HepG2 (cell line): ENCODE measurements around the gene DERL2. TPM values are rescaled to one million over a fixed set of nuclear protein-coding genes. Genes with fewer than 3 reads are reported as not detected.

Source experiments
- ELF4 ChIP-seq: sonication (generic); formaldehyde crosslinking; IDR thresholded peaks from 2 replicates; pipeline ENCODE4 v1.5.0; 2020; ENCODE audit warnings: missing genetic modification reagents, mild to moderate bottlenecking, moderate library complexity, borderline replicate concordance
- HMGA1 ChIP-seq: sonication (generic); formaldehyde crosslinking; conservative IDR thresholded peaks from 2 replicates; pipeline ENCODE4 v1.4.0; 2020; ENCODE audit warnings: missing genetic modification reagents
- KDM5A ChIP-seq: fragments of 200-600 bp; sonication (generic); IDR thresholded peaks from 2 replicates; pipeline ENCODE4 v1.7.0; 2018; ENCODE audit warnings: antibody characterized with exemption, mild to moderate bottlenecking, low read length, borderline replicate concordance
- NR2C2 ChIP-seq: sonication (generic); formaldehyde crosslinking; IDR thresholded peaks from 2 replicates; pipeline ENCODE4 v1.4.0; 2020; ENCODE audit warnings: missing genetic modification reagents, mild to moderate bottlenecking, moderate library complexity, borderline replicate concordance
- SAFB2 ChIP-seq: sonication (generic); formaldehyde crosslinking; IDR thresholded peaks from 2 replicates; pipeline ENCODE4 v1.5.1; 2020; ENCODE audit warnings: missing genetic modification reagents, low read depth, mild to moderate bottlenecking, borderline replicate concordance
- SAP130 ChIP-seq: IDR thresholded peaks from 2 replicates; pipeline ENCODE4 v1.6.1; 2016; ENCODE audit warnings: low read depth
- TCF7L2 ChIP-seq: IDR thresholded peaks from 2 replicates; pipeline ENCODE4 v1.6.1; 2011; ENCODE audit warnings: mild to moderate bottlenecking, low read depth, low read length, moderate library complexity
- THAP11 ChIP-seq: IDR thresholded peaks from 2 replicates; pipeline ENCODE4 v1.6.1; 2016; ENCODE audit warnings: missing biosample characterization, missing genetic modification reagents
- TOE1 ChIP-seq: sonication (generic); formaldehyde crosslinking; IDR thresholded peaks from 2 replicates; pipeline ENCODE4 v1.4.0; 2020; ENCODE audit warnings: mild to moderate bottlenecking, missing genetic modification reagents
- TRIM24 ChIP-seq: sonication (generic); formaldehyde crosslinking; IDR thresholded peaks from 2 replicates; pipeline ENCODE4 v1.8.0; 2022; ENCODE audit warnings: mild to moderate bottlenecking, missing genetic modification reagents
- ZBTB7B ChIP-seq: sonication (generic); formaldehyde crosslinking; IDR thresholded peaks from 2 replicates; pipeline ENCODE4 v1.4.0; 2020; ENCODE audit warnings: missing genetic modification reagents
- ZMAT3 ChIP-seq: sonication (generic); formaldehyde crosslinking; conservative IDR thresholded peaks from 2 replicates; pipeline ENCODE4 v1.7.0; 2021; ENCODE audit warnings: missing genetic modification reagents
- ZNF3 ChIP-seq: IDR thresholded peaks from 2 replicates; pipeline ENCODE4 v1.7.0; 2017; ENCODE audit warnings: inconsistent platforms
- ZNF615 ChIP-seq: sonication (generic); formaldehyde crosslinking; IDR thresholded peaks from 2 replicates; pipeline ENCODE4 v1.5.0; 2020; ENCODE audit warnings: mild to moderate bottlenecking, missing genetic modification reagents, borderline replicate concordance
- ZNF709 ChIP-seq: sonication (generic); formaldehyde crosslinking; IDR thresholded peaks from 2 replicates; pipeline ENCODE4 v1.5.0; 2020; ENCODE audit warnings: mild to moderate bottlenecking, missing genetic modification reagents
- polyA plus RNA-seq, 8 experiments: library from polyadenylated mRNA; depleted of rRNA in 3 of 8; stranded (reverse) in 7 of 8; unstranded in 1 of 8; fragments of >200 nt; fragmentation: Illumina TruSeq in 4 of 8; extraction: Trizol in 4 of 8; gene quantifications; 2 replicates each; pipeline versions ENCODE4 v1.2.1 to v1.2.3, GENCODE V29; 2011 to 2016; ENCODE audit warnings: low read depth in 4 of 8, missing spikeins in 1 of 8, mixed read lengths in 1 of 8; ENCODE audit not compliant: insufficient read depth in 1 of 8
- total RNA-seq, 5 experiments: library from RNA; depleted of rRNA; stranded (reverse); fragments of >200 nt; fragmentation: Illumina TruSeq; extraction: Trizol; gene quantifications; 2 replicates each; pipeline ENCODE4 v1.2.3, GENCODE V29; 2016; ENCODE audit warnings: low read depth in 1 of 5
- TF ChIP-seq, protein P1 (sequence below): sonication (generic); formaldehyde crosslinking; IDR thresholded peaks from 2 replicates; pipeline ENCODE4 v1.5.0; 2020; ENCODE audit warnings: missing genetic modification reagents
- TF ChIP-seq, protein P2 (sequence below), 2 experiments: sonication (generic) in 1 of 2; formaldehyde crosslinking in 1 of 2; IDR thresholded peaks; 2 replicates each; pipeline versions ENCODE4 v1.4.0 to v1.6.1; 2018 to 2020; ENCODE audit warnings: missing genetic modification reagents in 2 of 2, borderline replicate concordance in 1 of 2, low read depth in 1 of 2, mild to moderate bottlenecking in 1 of 2, missing biosample characterization in 1 of 2
- TF ChIP-seq, protein P3 (sequence below): IDR thresholded peaks from 2 replicates; pipeline ENCODE4 v1.6.1; 2016; ENCODE audit warnings: mild to moderate bottlenecking, missing biosample characterization, missing genetic modification reagents
- TF ChIP-seq, protein P4 (sequence below): sonication (generic); formaldehyde crosslinking; IDR thresholded peaks from 2 replicates; pipeline ENCODE4 v1.4.0; 2020; ENCODE audit warnings: missing genetic modification reagents
- TF ChIP-seq, protein P5 (sequence below): sonication (generic); formaldehyde crosslinking; IDR thresholded peaks from 2 replicates; pipeline ENCODE4 v1.4.0; 2020; ENCODE audit warnings: mild to moderate bottlenecking, missing genetic modification reagents

Gene DERL2
- total and polyA plus RNA-seq, 2 of the 13 experiments (the other 11 are each of a cell fraction or from before 2014, with no cell fraction given), result 59.3 to 65.2 TPM

DNA sequence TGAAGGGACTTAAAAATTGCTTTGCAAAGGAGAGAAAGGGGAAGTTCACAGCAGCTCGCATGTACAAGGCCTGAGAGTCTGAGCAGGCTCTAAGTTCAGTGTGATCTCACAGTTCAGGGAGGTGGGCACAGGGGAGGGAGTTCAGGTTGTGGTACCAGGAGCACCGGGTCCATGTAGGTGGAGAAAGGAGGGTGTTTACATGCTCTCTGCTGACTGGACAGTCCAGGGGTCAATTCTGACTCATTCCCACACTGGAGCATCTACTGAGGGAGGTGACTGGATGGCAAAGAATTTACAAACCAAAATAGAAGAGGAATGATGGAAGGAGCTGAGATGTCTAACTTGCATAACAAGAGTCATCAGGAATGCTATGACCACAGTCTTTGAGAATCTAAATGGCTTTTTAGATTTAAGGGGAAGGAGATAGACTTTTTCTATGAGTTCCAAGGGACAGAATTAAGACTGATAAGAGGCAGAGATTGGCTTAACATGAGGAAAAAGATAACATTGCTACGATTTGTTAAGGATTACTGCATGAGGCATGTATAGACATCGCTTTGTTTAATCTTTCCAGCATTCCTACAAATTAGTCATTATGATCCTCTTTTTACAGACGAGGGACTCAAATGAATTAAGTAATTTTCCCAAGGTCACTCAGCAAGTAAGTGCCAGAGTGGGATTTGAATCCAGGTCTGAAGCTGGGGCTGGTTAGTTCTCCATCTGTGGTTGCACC, 30.2 kb upstream of the DERL2 start (continued):
- TF ChIP-seq, protein P1, sequence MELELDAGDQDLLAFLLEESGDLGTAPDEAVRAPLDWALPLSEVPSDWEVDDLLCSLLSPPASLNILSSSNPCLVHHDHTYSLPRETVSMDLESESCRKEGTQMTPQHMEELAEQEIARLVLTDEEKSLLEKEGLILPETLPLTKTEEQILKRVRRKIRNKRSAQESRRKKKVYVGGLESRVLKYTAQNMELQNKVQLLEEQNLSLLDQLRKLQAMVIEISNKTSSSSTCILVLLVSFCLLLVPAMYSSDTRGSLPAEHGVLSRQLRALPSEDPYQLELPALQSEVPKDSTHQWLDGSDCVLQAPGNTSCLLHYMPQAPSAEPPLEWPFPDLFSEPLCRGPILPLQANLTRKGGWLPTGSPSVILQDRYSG, result no peak
- TF ChIP-seq ZNF3 (CRISPR knock-in tag) (no peak), HMGA1 (no peak), ELF4 (CRISPR knock-in tag) (no peak), SAFB2 (no peak), NR2C2 (peak; percentile 79), ZBTB7B (peak; percentile 75; the same call in 1 of the 2 replicates), THAP11 (CRISPR knock-in tag) (peak; percentile 57; the same call in 1 of the 2 replicates), TCF7L2 (no peak), TRIM24 (no peak), ZNF709 (no peak), ZNF615 (CRISPR knock-in tag) (no peak), ZMAT3 (CRISPR knock-in tag) (no peak), KDM5A (no peak), TOE1 (no peak), SAP130 (CRISPR knock-in tag) (peak; percentile 78)
- TF ChIP-seq, protein P2, sequence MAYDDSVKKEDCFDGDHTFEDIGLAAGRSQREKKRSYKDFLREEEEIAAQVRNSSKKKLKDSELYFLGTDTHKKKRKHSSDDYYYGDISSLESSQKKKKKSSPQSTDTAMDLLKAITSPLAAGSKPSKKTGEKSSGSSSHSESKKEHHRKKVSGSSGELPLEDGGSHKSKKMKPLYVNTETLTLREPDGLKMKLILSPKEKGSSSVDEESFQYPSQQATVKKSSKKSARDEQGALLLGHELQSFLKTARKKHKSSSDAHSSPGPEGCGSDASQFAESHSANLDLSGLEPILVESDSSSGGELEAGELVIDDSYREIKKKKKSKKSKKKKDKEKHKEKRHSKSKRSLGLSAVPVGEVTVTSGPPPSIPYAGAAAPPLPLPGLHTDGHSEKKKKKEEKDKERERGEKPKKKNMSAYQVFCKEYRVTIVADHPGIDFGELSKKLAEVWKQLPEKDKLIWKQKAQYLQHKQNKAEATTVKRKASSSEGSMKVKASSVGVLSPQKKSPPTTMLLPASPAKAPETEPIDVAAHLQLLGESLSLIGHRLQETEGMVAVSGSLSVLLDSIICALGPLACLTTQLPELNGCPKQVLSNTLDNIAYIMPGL (CRISPR knock-in tag; IDR thresholded peaks at IDR 0.05; ENCODE audit: borderline replicate concordance in 1 of 2, low read depth in 1 of 2), result 0 out of 4 replicates have a peak, but pooled peaks of 1 of the 2 experiments have one; percentile 22
- TF ChIP-seq, protein P3, sequence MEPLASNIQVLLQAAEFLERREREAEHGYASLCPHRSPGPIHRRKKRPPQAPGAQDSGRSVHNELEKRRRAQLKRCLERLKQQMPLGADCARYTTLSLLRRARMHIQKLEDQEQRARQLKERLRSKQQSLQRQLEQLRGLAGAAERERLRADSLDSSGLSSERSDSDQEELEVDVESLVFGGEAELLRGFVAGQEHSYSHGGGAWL (CRISPR knock-in tag), result no peak
- TF ChIP-seq, protein P4, sequence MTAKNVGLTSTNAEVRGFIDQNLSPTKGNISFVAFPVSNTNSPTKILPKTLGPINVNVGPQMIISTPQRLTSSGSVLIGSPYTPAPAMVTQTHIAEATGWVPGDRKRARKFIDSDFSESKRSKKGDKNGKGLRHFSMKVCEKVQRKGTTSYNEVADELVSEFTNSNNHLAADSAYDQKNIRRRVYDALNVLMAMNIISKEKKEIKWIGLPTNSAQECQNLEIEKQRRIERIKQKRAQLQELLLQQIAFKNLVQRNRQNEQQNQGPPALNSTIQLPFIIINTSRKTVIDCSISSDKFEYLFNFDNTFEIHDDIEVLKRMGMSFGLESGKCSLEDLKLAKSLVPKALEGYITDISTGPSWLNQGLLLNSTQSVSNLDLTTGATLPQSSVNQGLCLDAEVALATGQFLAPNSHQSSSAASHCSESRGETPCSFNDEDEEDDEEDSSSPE (CRISPR knock-in tag), result no peak
- TF ChIP-seq, protein P5, sequence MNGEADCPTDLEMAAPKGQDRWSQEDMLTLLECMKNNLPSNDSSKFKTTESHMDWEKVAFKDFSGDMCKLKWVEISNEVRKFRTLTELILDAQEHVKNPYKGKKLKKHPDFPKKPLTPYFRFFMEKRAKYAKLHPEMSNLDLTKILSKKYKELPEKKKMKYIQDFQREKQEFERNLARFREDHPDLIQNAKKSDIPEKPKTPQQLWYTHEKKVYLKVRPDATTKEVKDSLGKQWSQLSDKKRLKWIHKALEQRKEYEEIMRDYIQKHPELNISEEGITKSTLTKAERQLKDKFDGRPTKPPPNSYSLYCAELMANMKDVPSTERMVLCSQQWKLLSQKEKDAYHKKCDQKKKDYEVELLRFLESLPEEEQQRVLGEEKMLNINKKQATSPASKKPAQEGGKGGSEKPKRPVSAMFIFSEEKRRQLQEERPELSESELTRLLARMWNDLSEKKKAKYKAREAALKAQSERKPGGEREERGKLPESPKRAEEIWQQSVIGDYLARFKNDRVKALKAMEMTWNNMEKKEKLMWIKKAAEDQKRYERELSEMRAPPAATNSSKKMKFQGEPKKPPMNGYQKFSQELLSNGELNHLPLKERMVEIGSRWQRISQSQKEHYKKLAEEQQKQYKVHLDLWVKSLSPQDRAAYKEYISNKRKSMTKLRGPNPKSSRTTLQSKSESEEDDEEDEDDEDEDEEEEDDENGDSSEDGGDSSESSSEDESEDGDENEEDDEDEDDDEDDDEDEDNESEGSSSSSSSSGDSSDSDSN (CRISPR knock-in tag), result no peak
